ENCODE results near the gene S100A9. TPM values are rescaled to one million over a fixed set of nuclear protein-coding genes. Genes with fewer than 3 reads are reported as not detected.

The S100A9 gene
- total RNA-seq, 2 donors from 2014 or later: not detected

GRCh38 chr1:153364766-153365666, 7.4 kb downstream of the S100A9 start:
- H3K27me3 ChIP-seq (ENCODE audit: control insufficient read depth, insufficient read depth, low read length, poor library complexity, severe bottlenecking): no peaks in the 10 kb centered on the region
- H3K4me3 Mint-ChIP-seq: no peak overlapping the region
- no peak overlapping the region for H3K27ac Mint-ChIP-seq
- TF ChIP-seq, protein P1, sequence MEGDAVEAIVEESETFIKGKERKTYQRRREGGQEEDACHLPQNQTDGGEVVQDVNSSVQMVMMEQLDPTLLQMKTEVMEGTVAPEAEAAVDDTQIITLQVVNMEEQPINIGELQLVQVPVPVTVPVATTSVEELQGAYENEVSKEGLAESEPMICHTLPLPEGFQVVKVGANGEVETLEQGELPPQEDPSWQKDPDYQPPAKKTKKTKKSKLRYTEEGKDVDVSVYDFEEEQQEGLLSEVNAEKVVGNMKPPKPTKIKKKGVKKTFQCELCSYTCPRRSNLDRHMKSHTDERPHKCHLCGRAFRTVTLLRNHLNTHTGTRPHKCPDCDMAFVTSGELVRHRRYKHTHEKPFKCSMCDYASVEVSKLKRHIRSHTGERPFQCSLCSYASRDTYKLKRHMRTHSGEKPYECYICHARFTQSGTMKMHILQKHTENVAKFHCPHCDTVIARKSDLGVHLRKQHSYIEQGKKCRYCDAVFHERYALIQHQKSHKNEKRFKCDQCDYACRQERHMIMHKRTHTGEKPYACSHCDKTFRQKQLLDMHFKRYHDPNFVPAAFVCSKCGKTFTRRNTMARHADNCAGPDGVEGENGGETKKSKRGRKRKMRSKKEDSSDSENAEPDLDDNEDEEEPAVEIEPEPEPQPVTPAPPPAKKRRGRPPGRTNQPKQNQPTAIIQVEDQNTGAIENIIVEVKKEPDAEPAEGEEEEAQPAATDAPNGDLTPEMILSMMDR (conservative IDR thresholded peaks at IDR 0.05): no peak
- H3K9me3 ChIP-seq (ENCODE audit: control insufficient read depth, low read length): no peaks in the 10 kb centered on the region
- no peak overlapping the region for H3K4me3 ChIP-seq (ENCODE audit: low read length)
- H3K27ac ChIP-seq (ENCODE audit: low read depth, low read length): no peak overlapping the region
- H3K36me3 ChIP-seq (ENCODE audit: control insufficient read depth, insufficient read depth, low read length): no peaks in the 10 kb centered on the region
- no peaks in the 10 kb centered on the region for H3K4me1 ChIP-seq (ENCODE audit: control insufficient read depth, insufficient read depth, low read length)
- no peaks in the 10 kb centered on the region for H3K36me3 Mint-ChIP-seq (ENCODE audit: low read depth)
- no peaks in the 10 kb centered on the region for H3K4me1 Mint-ChIP-seq
- peaks cover 12% of the 10 kb centered on the region for H3K27me3 Mint-ChIP-seq (ENCODE audit: insufficient read depth)
- no peak overlapping the region for H3K9ac ChIP-seq (ENCODE audit: extremely low read depth, low read length, poor library complexity, severe bottlenecking)
- DNase-seq: peak; percentile 5
- 89 to 91% methylated on average over 7 to 12 of the region's 12 CpGs for WGBS, 2 experiments (ENCODE audit: insufficient coverage in 1 of 2, insufficient read length in 1 of 2)
- H3K9me3 Mint-ChIP-seq: no peaks in the 10 kb centered on the region

GRCh38 chr1:153365696-153366095, 8.0 kb downstream of the S100A9 start:
- no peaks in the 10 kb centered on the region for H3K9me3 ChIP-seq (ENCODE audit: control insufficient read depth, low read length)
- Mint-ChIP-seq H3K9me3 (no peaks in the 10 kb centered on the region), H3K27me3 (ENCODE audit: insufficient read depth) (peaks cover 12% of the 10 kb centered on the region), H3K27ac (no peak overlapping the region), H3K36me3 (ENCODE audit: low read depth) (no peaks in the 10 kb centered on the region), H3K4me3 (no peak overlapping the region), H3K4me1 (no peaks in the 10 kb centered on the region)
- H3K4me3 ChIP-seq (ENCODE audit: low read length): no peak overlapping the region
- TF ChIP-seq, protein P1 (conservative IDR thresholded peaks at IDR 0.05): no peak
- DNase-seq: peak; percentile 23
- no peaks in the 10 kb centered on the region for H3K36me3 ChIP-seq (ENCODE audit: control insufficient read depth, insufficient read depth, low read length)
- H3K9ac ChIP-seq (ENCODE audit: extremely low read depth, low read length, poor library complexity, severe bottlenecking): no peak overlapping the region
- H3K27ac ChIP-seq (ENCODE audit: low read depth, low read length): no peak overlapping the region
- no peaks in the 10 kb centered on the region for H3K4me1 ChIP-seq (ENCODE audit: control insufficient read depth, insufficient read depth, low read length)
- 92% methylated on average over 8 of the region's 8 CpGs; no CpG with 5 or more reads in 1 of the 2 experiments for WGBS, 2 experiments (ENCODE audit: insufficient coverage in 1 of 2, insufficient read length in 1 of 2)
- H3K27me3 ChIP-seq (ENCODE audit: control insufficient read depth, insufficient read depth, low read length, poor library complexity, severe bottlenecking): no peaks in the 10 kb centered on the region

DNA sequence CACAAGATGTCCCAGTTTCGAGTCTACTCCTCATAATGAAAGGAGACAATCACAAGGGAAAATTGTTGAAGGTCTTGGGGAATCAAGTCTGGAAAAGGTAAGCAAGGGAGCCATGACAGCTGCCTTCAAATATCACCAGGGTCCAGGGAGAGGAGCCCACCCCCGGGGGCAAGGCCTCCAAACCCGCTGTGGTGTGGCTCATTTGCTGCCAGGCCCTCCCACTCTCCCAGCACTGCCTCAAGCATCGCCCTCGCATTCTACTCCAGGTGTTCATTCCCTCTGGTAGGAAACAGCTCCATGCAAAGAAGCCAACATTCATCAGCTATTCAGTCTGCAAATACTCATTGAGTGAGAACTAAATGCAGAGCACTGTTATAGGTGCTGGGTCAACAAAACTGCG, 8.6 kb downstream of the S100A9 start:
- no peaks in the 10 kb centered on the region for H3K9me3 ChIP-seq (ENCODE audit: control insufficient read depth, low read length)
- peak; percentile 27 for DNase-seq
- no peaks in the 10 kb centered on the region for H3K36me3 ChIP-seq (ENCODE audit: control insufficient read depth, insufficient read depth, low read length)
- H3K27me3 ChIP-seq (ENCODE audit: control insufficient read depth, insufficient read depth, low read length, poor library complexity, severe bottlenecking): no peaks in the 10 kb centered on the region
- 84 to 86% methylated on average over 3 to 6 of the region's 6 CpGs for WGBS, 2 experiments (ENCODE audit: insufficient coverage in 1 of 2, insufficient read length in 1 of 2)
- Mint-ChIP-seq H3K27ac (no peak overlapping the region), H3K36me3 (ENCODE audit: low read depth) (no peaks in the 10 kb centered on the region), H3K4me1 (no peaks in the 10 kb centered on the region), H3K9me3 (no peaks in the 10 kb centered on the region), H3K4me3 (no peak overlapping the region), H3K27me3 (ENCODE audit: insufficient read depth) (peaks cover 15% of the 10 kb centered on the region)
- H3K4me3 ChIP-seq (ENCODE audit: low read length): no peak overlapping the region
- H3K27ac ChIP-seq (ENCODE audit: low read depth, low read length): no peak overlapping the region
- TF ChIP-seq, protein P1 (conservative IDR thresholded peaks at IDR 0.05): no peak
- H3K9ac ChIP-seq (ENCODE audit: extremely low read depth, low read length, poor library complexity, severe bottlenecking): no peak overlapping the region
- H3K4me1 ChIP-seq (ENCODE audit: control insufficient read depth, insufficient read depth, low read length): no peaks in the 10 kb centered on the region

Measured in endodermal cell (in vitro differentiated cells).